Ectodermal cell (in vitro differentiated cells): ENCODE data around the gene UNC13A.

ENCODE experiments used
- H3K27ac ChIP-seq: 2 replicates; pipeline ENCODE4 v1.7.0; 2013; ENCODE audit warnings: mild to moderate bottlenecking, low read depth, low read length; ENCODE audit not compliant: insufficient read depth, poor library complexity, severe bottlenecking
- H3K27me3 ChIP-seq: 2 replicates; pipeline ENCODE4 v1.7.0; 2013; ENCODE audit warnings: mild to moderate bottlenecking, low read length; ENCODE audit not compliant: insufficient read depth, control insufficient read depth, poor library complexity, severe bottlenecking
- H3K36me3 ChIP-seq: one replicate; pipeline ENCODE4 v1.7.0; 2013; ENCODE audit warnings: low read length; ENCODE audit not compliant: control insufficient read depth, insufficient read depth
- H3K4me1 ChIP-seq: one replicate; pipeline ENCODE4 v1.7.0; 2013; ENCODE audit warnings: low read length; ENCODE audit not compliant: control insufficient read depth, insufficient read depth
- H3K4me3 ChIP-seq: 2 replicates; pipeline ENCODE4 v1.7.0; 2013; ENCODE audit warnings: low read depth, low read length, control low read depth; ENCODE audit not compliant: insufficient read depth
- H3K9me3 ChIP-seq: 2 replicates; pipeline ENCODE4 v1.7.0; 2013; ENCODE audit warnings: mild to moderate bottlenecking, low read length, moderate library complexity; ENCODE audit not compliant: control insufficient read depth
- WGBS, 2 experiments: methylation state at CpG; one replicate each; pipeline ENCODE4 v1.1.7; 2013; ENCODE audit warnings: missing lambda C conversion rate in 2 of 2; 5-methylcytosine and 5-hydroxymethylcytosine counted together

UNC13A gene

GRCh38 chr19:17627921-17628320 lies 60.2 kb downstream of the UNC13A start:
- Histone ChIP-seq H3K4me1 (no peaks in the 10 kb centered on the region), H3K4me3 (no peak overlapping the region), H3K9me3 (no peaks in the 10 kb centered on the region), H3K36me3 (no peaks in the 10 kb centered on the region), H3K27ac (no peak overlapping the region), H3K27me3 (no peaks in the 10 kb centered on the region)
- WGBS, 2 experiments, result 85 to 86% methylated on average over 5 of the region's 5 CpGs

GRCh38 chr19:17627161-17627560 lies 61.0 kb downstream of the UNC13A start:
- 92 to 95% methylated on average over 3 of the region's 3 CpGs for WGBS, 2 experiments
- Histone ChIP-seq H3K27ac (no peak overlapping the region), H3K4me1 (no peaks in the 10 kb centered on the region), H3K9me3 (no peaks in the 10 kb centered on the region), H3K27me3 (no peaks in the 10 kb centered on the region), H3K36me3 (no peaks in the 10 kb centered on the region), H3K4me3 (no peak overlapping the region)

- WGBS, 2 experiments, result 89 to 92% methylated on average over 12 of the region's 12 CpGs
- Histone ChIP-seq H3K27ac (no peak overlapping the region), H3K36me3 (no peaks in the 10 kb centered on the region), H3K4me3 (no peak overlapping the region), H3K27me3 (no peaks in the 10 kb centered on the region), H3K4me1 (no peaks in the 10 kb centered on the region), H3K9me3 (no peaks in the 10 kb centered on the region)
Observed at GRCh38 chr19:17626456-17627015, 61.6 kb downstream of the UNC13A start.

- WGBS, 2 experiments, result 90 to 91% methylated on average over 2 of the region's 2 CpGs
- no peaks in the 10 kb centered on the region for H3K4me1 ChIP-seq
- no peak overlapping the region for H3K4me3 ChIP-seq
- no peaks in the 10 kb centered on the region for H3K9me3 ChIP-seq
- H3K27ac ChIP-seq, result no peak overlapping the region
- H3K27me3 ChIP-seq, result no peaks in the 10 kb centered on the region
- no peaks in the 10 kb centered on the region for H3K36me3 ChIP-seq
Observed at GRCh38 chr19:17625980-17626379, 62.2 kb downstream of the UNC13A start.

GRCh38 chr19:17625043-17625442 lies 63.1 kb downstream of the UNC13A start:
- Histone ChIP-seq H3K4me1 (no peaks in the 10 kb centered on the region), H3K36me3 (no peaks in the 10 kb centered on the region), H3K9me3 (no peaks in the 10 kb centered on the region), H3K27ac (no peak overlapping the region), H3K4me3 (no peak overlapping the region), H3K27me3 (no peaks in the 10 kb centered on the region)
- WGBS, 2 experiments, result 91 to 93% methylated on average over 1 of the region's 1 CpG

- Histone ChIP-seq H3K4me3 (no peak overlapping the region), H3K27me3 (no peaks in the 10 kb centered on the region), H3K9me3 (no peaks in the 10 kb centered on the region), H3K4me1 (no peaks in the 10 kb centered on the region), H3K36me3 (no peaks in the 10 kb centered on the region), H3K27ac (no peak overlapping the region)
- WGBS, 2 experiments, result 93% methylated on average over 16 of the region's 16 CpGs
Observed at GRCh38 chr19:17624314-17624991, 63.7 kb downstream of the UNC13A start.

GRCh38 chr19:17623224-17623935 lies 64.8 kb downstream of the UNC13A start:
- Histone ChIP-seq H3K27ac (no peak overlapping the region), H3K36me3 (no peaks in the 10 kb centered on the region), H3K9me3 (no peaks in the 10 kb centered on the region), H3K4me3 (no peak overlapping the region), H3K4me1 (no peaks in the 10 kb centered on the region), H3K27me3 (no peaks in the 10 kb centered on the region)
- 94% methylated on average over 28 to 29 of the region's 31 CpGs for whole genome bisulfite sequencing, 2 experiments

GRCh38 chr19:17620696-17621095 lies 67.5 kb downstream of the UNC13A start:
- WGBS, 2 experiments, result 92 to 96% methylated on average over 1 of the region's 1 CpG
- no peaks in the 10 kb centered on the region for H3K36me3 ChIP-seq
- no peak overlapping the region for H3K27ac ChIP-seq
- H3K4me1 ChIP-seq, result peaks cover 9% of the 10 kb centered on the region
- no peak overlapping the region for H3K4me3 ChIP-seq
- H3K27me3 ChIP-seq, result no peaks in the 10 kb centered on the region
- no peaks in the 10 kb centered on the region for H3K9me3 ChIP-seq

- Histone ChIP-seq H3K36me3 (no peaks in the 10 kb centered on the region), H3K4me3 (no peak overlapping the region), H3K9me3 (no peaks in the 10 kb centered on the region), H3K27ac (no peak overlapping the region), H3K27me3 (no peaks in the 10 kb centered on the region), H3K4me1 (peaks cover 9% of the 10 kb centered on the region)
- 79 to 84% methylated on average over 2 of the region's 2 CpGs for WGBS, 2 experiments
Observed at GRCh38 chr19:17618936-17619335, 69.2 kb downstream of the UNC13A start.

GRCh38 chr19:17618281-17618903 lies 69.8 kb downstream of the UNC13A start:
- H3K9me3 ChIP-seq, result no peaks in the 10 kb centered on the region
- no peak overlapping the region for H3K27ac ChIP-seq
- H3K4me1 ChIP-seq, result peaks cover 9% of the 10 kb centered on the region
- H3K27me3 ChIP-seq, result no peaks in the 10 kb centered on the region
- no peak overlapping the region for H3K4me3 ChIP-seq
- H3K36me3 ChIP-seq, result no peaks in the 10 kb centered on the region
- 91 to 98% methylated on average over 7 of the region's 7 CpGs for WGBS, 2 experiments
